HG03064 (cell line): Measurements from ENCODE around the gene ITGBL1.

ENCODE experiments used
- ATAC-seq: cut with Tn5 transposase; IDR thresholded peaks from one replicate; pipeline ENCODE4 v1.9.1; 2021; ENCODE audit warnings: low read depth; ENCODE audit not compliant: unreplicated experiment

Gene ITGBL1

DNA sequence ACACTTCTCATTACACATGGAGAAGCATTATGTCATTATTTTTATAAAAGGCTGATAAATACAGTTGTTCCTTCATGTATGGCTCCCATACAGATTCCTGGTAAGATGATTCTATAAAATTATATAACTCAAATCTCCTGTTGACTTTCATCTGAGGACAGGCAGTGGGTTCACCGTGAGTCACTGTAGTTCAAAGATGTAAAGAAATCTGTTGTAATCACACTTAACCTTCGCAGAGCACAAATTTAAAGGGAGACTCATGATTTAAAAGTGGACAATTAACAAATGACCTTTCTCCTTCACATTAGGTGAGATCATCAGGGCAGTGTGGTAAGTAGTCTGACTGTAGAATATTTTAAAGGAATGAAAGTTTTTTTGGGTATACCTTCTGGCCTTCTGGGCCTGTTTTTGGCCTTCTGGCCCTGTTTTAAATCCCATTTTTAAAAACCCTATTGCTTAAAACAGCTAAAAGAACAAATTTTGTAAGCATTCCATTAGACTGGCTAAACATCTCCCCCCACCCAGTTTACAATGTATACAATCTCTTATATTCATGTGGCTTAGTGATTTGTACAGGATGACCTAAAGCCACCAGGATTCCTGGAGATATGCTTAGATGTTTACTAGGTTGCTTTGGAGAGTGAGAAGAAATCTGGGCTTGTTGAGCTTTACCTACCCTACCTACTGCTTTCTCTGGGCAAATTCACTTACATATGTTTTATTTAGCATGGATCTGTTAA, 171.2 kb downstream of the ITGBL1 start:
- ATAC-seq: no peak

DNA sequence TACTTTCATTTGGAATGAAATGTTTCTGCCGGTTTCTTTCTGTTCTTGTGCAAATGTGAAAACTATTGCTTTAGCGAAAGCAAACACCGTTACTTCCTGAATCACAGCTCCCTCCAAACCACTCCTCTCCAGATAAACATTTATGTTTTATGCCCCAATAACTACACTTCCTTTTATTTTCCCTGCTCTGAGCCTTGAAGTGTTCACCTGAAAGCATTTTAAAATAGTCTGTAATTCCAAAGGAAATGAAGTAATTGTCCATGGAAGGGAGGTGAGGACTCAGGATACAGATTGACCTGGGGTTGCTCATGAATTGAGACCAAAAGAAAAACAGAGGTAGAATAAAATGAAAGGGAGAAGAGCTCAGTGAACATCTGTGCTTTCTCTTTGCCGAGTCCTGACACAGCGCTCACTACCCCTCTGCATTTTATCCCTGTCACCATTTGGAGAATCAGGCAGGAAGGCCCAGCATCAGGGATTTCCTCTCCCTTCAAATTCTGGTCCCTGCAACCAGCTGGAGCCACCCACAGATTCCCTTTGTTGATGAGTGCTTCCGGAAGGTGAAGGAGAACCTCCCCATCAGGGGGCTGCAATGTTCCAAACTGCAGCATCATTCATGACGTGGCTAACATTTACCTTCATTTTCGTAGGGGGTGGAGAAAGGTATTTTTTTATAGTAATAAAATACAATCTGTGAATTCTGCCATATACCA, 171.9 kb downstream of the ITGBL1 start:
- ATAC-seq: peak; percentile 25

DNA sequence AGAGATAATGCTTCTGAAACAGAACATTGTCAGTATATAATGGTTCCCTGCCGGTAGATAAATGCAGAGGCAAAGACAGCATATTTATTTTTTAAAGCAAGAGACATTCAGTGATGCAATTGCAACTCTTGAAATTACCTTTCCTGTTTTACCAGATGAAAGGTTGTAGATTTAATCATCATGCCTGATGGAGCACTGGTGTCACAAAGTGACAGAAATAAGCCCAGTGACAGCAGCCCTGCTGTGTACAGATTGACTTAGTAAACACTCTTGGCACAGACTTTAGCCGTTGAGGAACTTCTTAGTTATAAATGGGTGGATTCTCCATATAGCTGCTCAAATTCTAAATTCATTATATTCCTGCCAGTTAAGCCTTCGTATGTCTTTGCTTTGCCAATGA, 172.5 kb downstream of the ITGBL1 start:
- no peak for ATAC-seq

DNA sequence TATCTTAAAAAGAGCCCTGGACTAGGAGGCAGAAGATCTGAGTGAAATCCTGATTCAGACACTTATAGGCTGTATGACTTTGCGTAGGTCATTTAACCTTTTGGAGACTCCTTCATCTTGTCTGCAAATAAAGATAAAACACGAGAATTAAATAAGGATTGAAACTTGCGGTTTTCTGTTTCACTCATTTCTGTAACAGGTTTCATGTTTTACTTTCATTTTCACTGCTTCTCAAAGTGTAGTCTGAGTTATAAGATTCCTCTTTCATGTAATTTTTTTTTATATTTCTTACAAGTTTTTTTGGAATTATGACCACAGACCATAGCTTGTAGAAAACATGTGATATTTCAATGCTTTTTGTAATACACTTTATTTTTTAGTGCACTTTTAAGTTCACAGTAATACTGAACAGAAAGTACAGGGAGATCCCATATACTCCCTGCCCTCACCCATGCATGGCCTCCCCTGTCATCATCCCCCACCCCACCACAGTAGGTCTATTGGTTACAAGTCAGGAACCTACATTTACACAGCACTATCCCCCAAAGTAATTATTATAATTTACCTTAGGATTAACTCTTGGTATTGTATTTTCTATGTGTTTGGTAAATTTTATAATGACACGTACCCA, 174.6 kb downstream of the ITGBL1 start:
- peak; percentile 88 for ATAC-seq

DNA sequence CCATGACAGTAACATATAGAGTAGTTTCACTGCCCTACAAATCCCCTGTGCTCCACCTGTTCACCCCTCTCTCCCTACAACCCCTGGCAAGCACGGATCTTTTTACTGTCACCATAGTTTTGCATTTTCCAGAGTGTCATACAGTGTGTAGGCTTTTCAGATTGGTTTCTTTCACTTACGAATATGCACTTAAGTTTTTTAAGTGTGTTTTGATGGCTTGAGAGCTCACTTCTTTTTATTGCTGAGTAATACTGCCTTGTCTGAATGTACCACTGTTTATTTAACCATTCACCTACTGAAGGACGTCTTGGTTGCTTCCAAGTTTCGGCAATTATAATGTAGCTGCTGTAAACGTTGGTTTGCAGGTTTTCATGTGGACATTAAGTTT, 175.1 kb downstream of the ITGBL1 start:
- ATAC-seq: peak; percentile 31

DNA sequence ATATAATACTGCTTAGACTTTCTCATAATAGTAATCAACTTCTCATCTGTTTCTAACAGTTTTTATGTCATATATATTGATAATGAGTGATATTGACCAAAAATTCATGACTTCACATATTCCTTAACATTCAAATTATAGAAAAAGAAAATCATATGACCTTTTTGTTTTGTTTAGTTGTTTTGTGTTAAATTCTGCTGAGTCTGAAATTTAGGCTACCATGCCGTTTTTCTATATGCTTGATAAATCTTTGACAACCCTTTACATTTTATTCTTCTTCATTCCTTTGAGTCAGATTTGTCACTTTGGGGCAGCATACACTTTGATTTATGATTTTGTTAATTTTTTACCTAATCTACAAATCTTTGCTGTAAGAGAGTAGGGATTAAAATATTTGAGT, 176.4 kb downstream of the ITGBL1 start:
- ATAC-seq: no peak

DNA sequence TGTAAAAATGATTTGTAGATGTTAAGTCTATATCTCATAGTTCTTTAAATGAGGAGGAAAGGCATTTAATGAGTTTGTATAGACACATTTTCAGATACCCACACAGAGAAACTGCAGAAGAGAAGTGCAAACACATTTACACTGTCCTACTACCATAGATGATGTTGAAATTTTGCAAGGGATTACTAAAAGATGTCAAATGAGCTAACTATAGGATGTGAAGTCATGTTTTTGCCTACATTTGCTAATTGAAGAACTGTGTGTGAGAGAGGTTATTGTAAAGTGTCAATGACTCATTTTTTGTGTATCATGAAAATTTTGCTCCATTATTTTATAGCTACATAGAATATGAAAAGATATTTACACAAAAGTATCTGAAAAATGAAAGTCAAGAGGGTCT, 178.9 kb downstream of the ITGBL1 start:
- ATAC-seq: no peak

DNA sequence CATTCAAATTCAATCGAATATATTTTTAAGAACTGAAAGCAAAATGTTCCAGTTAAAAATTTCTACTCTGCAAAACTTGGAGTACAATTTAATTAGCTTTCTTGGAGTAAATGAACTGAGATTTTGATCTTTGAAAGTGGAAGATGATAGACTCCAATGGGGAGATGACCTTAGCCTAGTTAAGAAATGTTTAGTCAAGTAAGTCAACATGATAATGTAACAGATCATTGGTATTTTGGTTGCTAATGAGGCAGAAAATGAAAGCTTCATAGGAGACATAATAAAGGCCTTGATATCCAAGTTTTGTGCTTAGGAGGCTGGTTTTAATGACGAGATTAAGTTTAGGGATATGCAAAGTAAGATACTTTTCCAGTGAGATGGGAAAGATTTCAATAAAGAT, 181.7 kb downstream of the ITGBL1 start:
- ATAC-seq: no peak

DNA sequence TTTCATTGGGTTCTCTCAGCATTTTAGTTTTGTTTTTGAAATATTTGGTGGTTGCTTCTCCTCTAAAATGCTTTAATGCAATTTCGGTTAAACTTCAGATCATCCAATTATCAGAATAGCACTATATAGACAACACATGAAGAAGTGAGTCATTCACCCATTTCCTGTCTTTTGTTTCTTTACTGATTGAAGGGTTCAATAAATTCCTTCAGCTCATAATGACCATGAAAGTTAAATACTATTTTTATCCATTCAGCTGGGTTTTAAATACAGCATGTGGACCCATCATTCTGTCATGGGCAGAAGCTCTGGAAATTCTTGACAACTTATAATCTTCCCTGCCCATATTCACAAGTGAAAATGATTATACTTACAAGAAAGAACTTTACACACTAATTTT, 187.2 kb downstream of the ITGBL1 start:
- ATAC-seq: no peak

DNA sequence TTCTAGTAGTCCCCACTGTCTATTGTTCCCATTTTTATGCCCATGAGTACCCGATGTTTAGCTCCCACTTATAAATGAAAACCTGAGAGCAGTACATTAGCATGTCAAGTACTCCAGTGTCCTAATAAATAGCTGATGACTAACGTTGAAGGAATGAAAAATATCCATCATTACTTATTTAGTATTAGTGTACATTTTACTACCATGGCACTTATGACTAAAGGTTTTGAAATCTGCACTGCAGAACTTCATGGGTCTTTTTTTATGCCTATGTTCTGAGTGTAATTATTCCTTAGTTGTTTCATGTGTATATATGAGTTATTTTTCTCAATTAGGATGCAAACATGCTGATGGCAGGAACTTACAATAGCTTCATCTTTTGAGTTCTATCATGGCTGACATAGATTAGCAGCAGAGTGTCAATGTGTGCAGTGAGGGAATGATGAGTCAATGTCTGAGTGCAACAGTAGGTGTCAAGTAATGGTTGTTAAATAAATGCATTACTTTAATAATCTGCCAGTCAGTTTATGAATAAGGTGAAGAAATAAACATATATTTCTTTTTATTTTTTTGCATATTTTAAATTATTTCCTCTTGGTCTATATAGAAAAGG, 188.4 kb downstream of the ITGBL1 start:
- ATAC-seq: no peak

DNA sequence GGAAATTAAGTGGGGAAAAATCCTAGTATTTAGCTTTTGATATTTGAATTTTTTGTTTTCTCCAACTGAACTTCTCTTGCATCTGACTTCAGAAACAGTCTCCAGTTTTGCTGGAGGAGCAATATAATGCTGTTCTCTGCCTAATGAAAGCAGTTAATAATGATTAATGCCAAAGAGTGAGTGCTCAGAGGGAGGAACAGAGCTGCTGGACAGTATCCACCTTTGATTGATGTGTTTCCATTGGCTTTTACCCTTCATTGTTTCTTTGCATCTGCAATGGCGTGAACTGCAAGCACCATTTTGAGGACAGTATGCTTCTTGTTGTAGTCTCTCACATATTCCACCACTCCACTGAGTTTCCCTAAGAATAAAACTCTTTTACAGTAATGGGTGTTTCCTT, 193.4 kb downstream of the ITGBL1 start:
- ATAC-seq: no peak

DNA sequence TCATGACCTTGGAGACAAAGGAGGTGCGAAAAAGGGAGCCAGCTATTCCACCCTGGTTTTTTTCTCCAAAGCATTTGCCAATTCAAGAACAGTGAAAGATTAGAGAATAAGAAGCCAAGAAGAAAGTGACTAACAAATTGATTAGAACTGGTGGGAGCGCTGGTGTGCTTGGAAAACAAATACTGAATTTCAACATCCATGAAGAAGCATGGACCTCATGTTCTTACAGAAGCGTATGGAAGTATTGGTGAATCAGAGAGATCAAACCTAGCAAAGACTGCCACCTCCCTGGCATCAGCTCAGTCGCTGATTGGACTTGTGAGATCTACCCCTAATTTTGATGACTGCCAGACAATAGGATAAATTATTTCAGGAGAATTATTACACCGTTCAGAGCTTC, 195.3 kb downstream of the ITGBL1 start:
- ATAC-seq: no peak

DNA sequence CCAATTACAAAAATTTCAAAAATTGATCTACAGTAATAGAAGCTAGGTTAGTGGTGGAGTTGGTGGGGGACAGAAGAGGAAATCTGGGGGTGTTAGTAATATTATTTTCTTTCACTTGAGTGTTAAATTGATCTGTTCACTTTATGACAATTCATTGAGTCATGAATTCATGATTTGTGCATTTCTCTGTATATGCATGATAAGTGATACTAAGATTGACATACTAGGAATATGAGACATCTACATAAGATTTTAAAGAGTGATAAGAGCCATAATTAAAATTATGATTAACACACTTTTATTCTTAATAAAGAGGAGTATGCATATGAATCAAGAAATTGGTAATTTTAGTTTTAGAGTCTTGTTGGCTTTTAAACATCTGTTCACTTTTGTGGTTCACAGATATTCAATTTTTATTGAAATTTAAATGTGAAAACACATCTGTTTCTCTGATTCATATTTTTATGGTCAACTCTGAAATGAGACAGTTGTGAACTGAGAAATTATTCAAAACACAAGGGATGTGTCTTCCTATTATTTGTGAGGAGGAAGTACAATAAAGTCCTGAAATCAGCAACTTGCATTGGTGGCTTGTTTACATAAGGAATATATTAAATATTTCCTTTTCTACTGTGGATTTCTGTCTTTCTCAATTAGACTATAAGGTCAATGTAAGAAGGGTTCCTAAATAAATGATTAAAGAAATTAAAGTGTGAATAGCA, 196.5 kb downstream of the ITGBL1 start:
- no peak for ATAC-seq

DNA sequence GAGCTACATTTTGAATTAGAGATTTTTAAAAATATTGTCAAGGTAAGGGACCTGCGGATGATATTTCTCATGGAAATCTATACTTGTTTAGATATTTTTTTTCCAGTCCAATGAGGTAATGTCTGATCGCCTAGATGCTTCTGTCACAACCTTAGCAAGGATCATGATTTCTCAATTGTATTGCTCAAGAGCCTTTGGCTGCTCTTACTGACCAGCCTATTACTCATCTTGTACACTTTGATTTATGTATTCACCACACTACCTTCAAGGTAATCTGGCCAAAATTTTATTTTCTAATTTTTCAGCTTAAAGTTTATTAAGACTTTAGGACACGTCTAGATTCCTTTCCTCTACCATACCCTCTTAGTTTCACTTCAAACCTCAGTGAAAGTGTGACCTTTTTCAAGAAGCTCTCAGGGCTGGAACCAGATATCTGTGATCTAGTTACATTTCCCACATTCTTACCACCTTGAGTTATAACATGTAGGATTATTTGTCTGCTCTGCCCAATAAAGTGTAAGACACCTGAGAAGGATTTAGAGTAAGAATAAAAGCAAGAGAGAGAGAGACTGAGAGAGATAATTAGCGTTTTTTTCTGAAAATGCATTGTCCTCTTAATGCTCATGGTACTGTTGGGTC, 197.1 kb downstream of the ITGBL1 start:
- no peak for ATAC-seq

DNA sequence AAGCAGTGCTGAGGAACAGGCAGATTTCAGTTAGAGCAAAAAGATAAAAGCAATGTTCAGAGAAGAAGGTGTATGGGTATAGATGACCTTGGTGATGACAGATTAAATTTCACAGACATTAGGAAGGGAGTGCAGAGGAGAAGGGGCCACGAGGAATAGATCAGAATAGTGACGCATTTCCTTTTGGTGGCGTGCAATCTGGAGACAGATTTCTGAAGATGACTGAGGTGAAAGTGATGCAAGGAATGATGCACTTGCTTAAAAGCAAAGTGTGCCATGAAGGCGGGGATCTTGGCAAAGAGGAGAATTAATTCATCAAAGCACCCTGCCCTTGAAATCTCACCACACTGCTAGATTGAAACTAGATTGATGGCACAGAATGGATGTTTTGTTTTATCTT, 202.4 kb downstream of the ITGBL1 start:
- ATAC-seq: no peak

DNA sequence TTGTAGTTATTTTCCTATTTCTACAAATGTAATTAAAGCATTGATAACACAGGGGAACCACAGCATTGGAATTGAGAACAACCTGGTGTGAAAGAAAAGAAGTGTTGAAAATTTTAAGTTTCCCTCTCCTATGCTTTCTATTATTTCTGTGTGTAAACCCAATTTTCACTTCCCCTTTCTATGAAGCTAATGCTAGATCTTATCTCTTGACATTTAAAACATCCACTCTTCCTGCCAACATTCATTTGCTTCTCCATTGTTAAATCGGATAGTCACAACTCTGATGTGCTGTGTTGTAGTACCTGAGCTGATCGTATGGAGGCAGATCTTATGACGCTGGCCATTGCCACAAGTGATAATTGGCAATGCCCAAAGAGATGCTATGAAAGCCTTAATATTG, 203.0 kb downstream of the ITGBL1 start:
- ATAC-seq: no peak

DNA sequence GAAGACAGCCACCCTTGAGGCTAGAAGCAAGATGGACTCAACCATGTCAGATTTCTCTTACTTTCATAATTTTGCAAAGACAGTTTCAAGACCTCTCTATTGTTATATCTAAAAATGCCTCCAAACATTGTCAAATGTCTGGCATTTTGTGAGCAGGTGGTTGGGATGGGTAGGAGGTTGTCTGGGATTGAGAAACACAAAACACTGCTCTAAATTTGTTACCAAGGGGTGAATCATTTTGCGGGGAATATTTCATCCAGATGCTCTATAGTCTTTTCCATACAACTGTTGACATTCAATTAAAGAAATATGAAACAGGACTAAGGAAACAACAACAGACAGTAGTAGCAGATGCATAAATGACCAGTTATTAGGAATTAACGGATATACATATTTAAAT, 208.2 kb downstream of the ITGBL1 start:
- ATAC-seq: no peak

DNA sequence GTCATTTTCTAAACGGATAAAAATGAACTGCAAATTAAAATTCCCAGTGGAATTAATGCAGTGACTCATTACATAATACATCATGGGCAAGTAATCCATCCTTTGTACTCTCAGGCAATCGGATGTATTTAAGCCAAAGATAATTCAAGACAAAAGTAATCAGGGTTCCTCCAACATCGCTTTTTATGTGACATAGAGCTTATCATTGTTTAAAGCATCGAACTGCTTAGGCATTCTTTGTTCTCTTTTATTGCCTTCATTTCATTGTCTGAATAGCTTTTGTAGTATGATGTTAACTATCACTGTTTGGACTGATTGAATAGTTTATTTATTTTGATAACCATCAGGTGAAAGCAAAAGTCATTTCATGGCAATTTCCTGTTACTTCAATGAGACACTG, 209.4 kb downstream of the ITGBL1 start:
- no peak for ATAC-seq

DNA sequence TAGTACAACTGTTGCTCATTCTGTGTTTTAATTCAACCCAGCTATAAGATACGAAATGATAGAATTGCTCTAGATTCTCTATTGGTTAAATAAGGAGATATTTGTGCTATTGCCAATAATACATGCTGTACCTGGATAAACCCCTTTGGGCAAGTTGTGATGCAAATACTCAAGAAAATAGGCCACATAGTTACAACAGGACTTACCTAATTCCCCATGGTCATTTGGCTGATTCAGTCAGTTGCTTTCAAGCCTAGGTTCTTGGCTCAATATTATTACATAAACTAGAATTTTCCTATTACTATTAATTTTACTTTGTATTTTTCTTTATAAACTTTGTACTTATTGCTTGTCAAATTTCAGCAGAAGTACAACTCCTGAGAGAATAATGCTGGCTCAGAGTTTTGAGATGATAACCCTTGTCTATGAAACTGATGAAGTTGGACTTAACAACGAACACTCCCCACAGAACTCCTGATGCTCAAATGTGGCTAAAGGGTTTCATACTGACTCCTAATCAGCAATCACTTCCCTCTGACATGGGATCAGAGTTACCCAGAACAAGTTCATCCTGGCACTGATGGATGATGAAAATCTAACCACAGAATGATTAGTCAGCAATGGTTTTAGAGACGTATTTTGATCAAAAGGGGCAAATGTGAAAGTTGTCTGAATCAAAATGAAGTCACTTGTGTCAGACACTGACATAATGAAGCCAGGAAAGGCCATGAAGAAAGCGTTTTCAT, 221.1 kb downstream of the ITGBL1 start:
- ATAC-seq: no peak

DNA sequence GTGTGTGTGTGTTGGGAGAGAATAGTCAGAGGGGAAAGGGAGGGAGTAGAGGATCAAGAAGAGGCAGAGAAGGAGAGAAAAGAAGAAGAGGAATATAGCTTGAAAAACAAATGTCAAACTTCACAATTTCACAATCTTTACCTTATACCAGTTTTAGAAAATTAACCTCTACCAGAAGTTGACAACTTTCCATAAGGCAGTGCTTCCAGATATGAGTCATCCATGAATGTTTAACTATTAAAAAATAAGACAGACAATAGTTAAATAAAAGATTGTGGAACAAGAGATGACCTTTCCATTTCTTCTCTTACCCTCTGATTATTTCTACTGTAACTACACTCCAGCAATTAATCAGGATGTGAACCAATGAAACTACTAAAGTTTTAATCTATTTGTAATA, 229.4 kb downstream of the ITGBL1 start:
- no peak for ATAC-seq
